ENCODE results near the gene RAB8B.

Gene RAB8B

GRCh38 chr15:63185206-63185605, 4.2 kb upstream of the RAB8B start:
- TF ChIP-seq CTCF (IDR thresholded peaks at IDR 0.05; ENCODE audit: low read depth, low read length) = no peak
- H3K4me3 ChIP-seq (ENCODE audit: low read depth, low read length) = no peak overlapping the region

GRCh38 chr15:63186065-63186464, 3.3 kb upstream of the RAB8B start:
- H3K4me3 ChIP-seq (ENCODE audit: low read depth, low read length) = no peak overlapping the region
- TF ChIP-seq CTCF (IDR thresholded peaks at IDR 0.05; ENCODE audit: low read depth, low read length) = no peak

- no peak for TF ChIP-seq CTCF (IDR thresholded peaks at IDR 0.05; ENCODE audit: low read depth, low read length)
- no peak overlapping the region for H3K4me3 ChIP-seq (ENCODE audit: low read depth, low read length)
These were observed 1.7 kb upstream of the RAB8B start for GRCh38 chr15:63187589-63188226.

GRCh38 chr15:63188247-63188925, 1.0 kb upstream of the RAB8B start:
- peak overlapping the region; percentile 84 for H3K4me3 ChIP-seq (ENCODE audit: low read depth, low read length)
- no peak for TF ChIP-seq CTCF (IDR thresholded peaks at IDR 0.05; ENCODE audit: low read depth, low read length)

GRCh38 chr15:63189941-63190768, 749 bp downstream of the RAB8B start:
- no peak for TF ChIP-seq CTCF (IDR thresholded peaks at IDR 0.05; ENCODE audit: low read depth, low read length)
- peak overlapping the region; percentile 84 for H3K4me3 ChIP-seq (ENCODE audit: low read depth, low read length)

- H3K4me3 ChIP-seq (ENCODE audit: low read depth, low read length) = peak overlapping the region; percentile 84
- no peak for TF ChIP-seq CTCF (IDR thresholded peaks at IDR 0.05; ENCODE audit: low read depth, low read length)
These were observed 1.6 kb downstream of the RAB8B start for GRCh38 chr15:63190769-63191649.
